ENCODE data around the gene SLC25A26.

- no peak for TF ChIP-seq EP300 (IDR thresholded peaks at IDR 0.05; ENCODE audit: low read depth)
- TF ChIP-seq CTCF (IDR thresholded peaks at IDR 0.05), result no peak
- TF ChIP-seq POLR2AphosphoS5 (IDR thresholded peaks at IDR 0.05), result no peak
These were observed 184.3 kb downstream of the SLC25A26 start for GRCh38 chr3:66404903-66405700.

Measured in transverse colon (tissue), 4 donors.